ENCODE measurements around the gene REEP3.

REEP3 gene

GRCh38 chr10:63505562-63505961 is 15.6 kb upstream of the REEP3 start:
- no peak for DNase-seq (ENCODE audit: low read depth in 3 of 3, low spot score in 1 of 3)

- no peak for DNase-seq (ENCODE audit: low read depth in 3 of 3, low spot score in 1 of 3)
These were observed 14.6 kb upstream of the REEP3 start for GRCh38 chr10:63506554-63506953.

- no peak for DNase-seq (ENCODE audit: low read depth in 3 of 3, low spot score in 1 of 3)
These were observed 6.0 kb upstream of the REEP3 start for GRCh38 chr10:63515002-63515763.

- no peak for DNase-seq (ENCODE audit: low read depth in 3 of 3, low spot score in 1 of 3)
These were observed 5.0 kb upstream of the REEP3 start for GRCh38 chr10:63516207-63516606.

- DNase-seq (ENCODE audit: low read depth in 3 of 3, low spot score in 1 of 3): no peak
These were observed 2.4 kb upstream of the REEP3 start for GRCh38 chr10:63518690-63519288.

GRCh38 chr10:63521416-63522276 is 445 bp downstream of the REEP3 start:
- peak in 2 of 3 donors; percentile 22 to 37 for DNase-seq (ENCODE audit: low read depth in 3 of 3, low spot score in 1 of 3)

- no peak for DNase-seq (ENCODE audit: low read depth in 3 of 3, low spot score in 1 of 3)
These were observed 1.1 kb downstream of the REEP3 start for GRCh38 chr10:63522277-63522687.

- no peak for DNase-seq (ENCODE audit: low read depth in 3 of 3, low spot score in 1 of 3)
These were observed 1.8 kb downstream of the REEP3 start for GRCh38 chr10:63522995-63523394.

GRCh38 chr10:63525021-63525420 is 3.8 kb downstream of the REEP3 start:
- no peak for DNase-seq (ENCODE audit: low read depth in 3 of 3, low spot score in 1 of 3)

GRCh38 chr10:63527401-63527800 is 6.2 kb downstream of the REEP3 start:
- DNase-seq (ENCODE audit: low read depth in 3 of 3, low spot score in 1 of 3): no peak

- no peak for DNase-seq (ENCODE audit: low read depth in 3 of 3, low spot score in 1 of 3)
These were observed 7.0 kb downstream of the REEP3 start for GRCh38 chr10:63528084-63528744.

- no peak for DNase-seq (ENCODE audit: low read depth in 3 of 3, low spot score in 1 of 3)
These were observed 9.2 kb downstream of the REEP3 start for GRCh38 chr10:63530409-63530808.

- DNase-seq (ENCODE audit: low read depth in 3 of 3, low spot score in 1 of 3): no peak
These were observed 13.5 kb downstream of the REEP3 start for GRCh38 chr10:63534723-63535122.

GRCh38 chr10:63536698-63537097 is 15.5 kb downstream of the REEP3 start:
- no peak for DNase-seq (ENCODE audit: low read depth in 3 of 3, low spot score in 1 of 3)

- no peak for DNase-seq (ENCODE audit: low read depth in 3 of 3, low spot score in 1 of 3)
These were observed 16.3 kb downstream of the REEP3 start for GRCh38 chr10:63537536-63537935.

- DNase-seq (ENCODE audit: low read depth in 3 of 3, low spot score in 1 of 3): no peak
These were observed 18.2 kb downstream of the REEP3 start for GRCh38 chr10:63539377-63539776.

- DNase-seq (ENCODE audit: low read depth in 3 of 3, low spot score in 1 of 3): no peak
These were observed 18.8 kb downstream of the REEP3 start for GRCh38 chr10:63539994-63540393.

GRCh38 chr10:63542835-63543575 is 21.8 kb downstream of the REEP3 start:
- no peak for DNase-seq (ENCODE audit: low read depth in 3 of 3, low spot score in 1 of 3)

- no peak for DNase-seq (ENCODE audit: low read depth in 3 of 3, low spot score in 1 of 3)
These were observed 22.4 kb downstream of the REEP3 start for GRCh38 chr10:63543576-63543962.

- DNase-seq (ENCODE audit: low read depth in 3 of 3, low spot score in 1 of 3): no peak
These were observed 23.2 kb downstream of the REEP3 start for GRCh38 chr10:63544418-63544817.

Measured in stimulated activated CD4-positive, alpha-beta T cell treated with anti-CD3 and anti-CD28 coated beads, TNF-alpha, amount 100 ng/mL, for 1 hour (primary cell).